T47D (cell line): ENCODE results near the gene SLC41A3.

Experiments used
- DNase-seq, 2 experiments: peaks; one replicate each; pipeline versions ENCODE4 v3.0.0 to v3.0.0-alpha.2; 2011 to 2012; ENCODE audit warnings: low read depth in 1 of 2, low spot score in 1 of 2
- JUND ChIP-seq: IDR thresholded peaks from 2 replicates; pipeline ENCODE4 v1.6.1; 2012; ENCODE audit warnings: low read depth
- in situ Hi-C: cut with HindIII; loops from 2 replicates; pipeline ENCODE4 v1.10.0; 2016; ENCODE audit warnings: low sequenced_read_pairs, low pct_unique_long_range_greater_than_20kb

SLC41A3 gene

GRCh38 chr3:126028096-126028495, 55.8 kb downstream of the SLC41A3 start:
- no peak for TF ChIP-seq JUND
- in situ Hi-C loops: no loop called here
- no peak for DNase-seq

- in situ Hi-C loops: no loop called here
- TF ChIP-seq JUND: no peak
- DNase-seq: no peak
These were observed 57.2 kb downstream of the SLC41A3 start for GRCh38 chr3:126026761-126027160.

- no peak for TF ChIP-seq JUND
- no peak for DNase-seq
- in situ Hi-C loops: no loop called here
These were observed 57.6 kb downstream of the SLC41A3 start for GRCh38 chr3:126026277-126026751.

GRCh38 chr3:126025862-126026261, 58.1 kb downstream of the SLC41A3 start:
- no peak for DNase-seq
- TF ChIP-seq JUND: no peak
- in situ Hi-C loops: no loop called here

- in situ Hi-C loops: no loop called here
- no peak for TF ChIP-seq JUND
- no peak for DNase-seq
These were observed 58.7 kb downstream of the SLC41A3 start for GRCh38 chr3:126025116-126025729.

- in situ Hi-C loops: no loop called here
- DNase-seq: no peak
- no peak for TF ChIP-seq JUND
These were observed 59.7 kb downstream of the SLC41A3 start for GRCh38 chr3:126024049-126024854.

- in situ Hi-C loops: no loop called here
- DNase-seq: no peak
- no peak for TF ChIP-seq JUND
These were observed 60.5 kb downstream of the SLC41A3 start for GRCh38 chr3:126023390-126023789.

- TF ChIP-seq JUND: no peak
- no peak for DNase-seq
- in situ Hi-C loops: no loop called here
These were observed 61.1 kb downstream of the SLC41A3 start for GRCh38 chr3:126022741-126023359.

- TF ChIP-seq JUND: no peak
- in situ Hi-C loops: no loop called here
- no peak for DNase-seq
These were observed 62.2 kb downstream of the SLC41A3 start for GRCh38 chr3:126021702-126022101.

GRCh38 chr3:126021224-126021623, 62.7 kb downstream of the SLC41A3 start:
- in situ Hi-C loops: no loop called here
- no peak for TF ChIP-seq JUND
- DNase-seq: no peak

- no peak for TF ChIP-seq JUND
- in situ Hi-C loops: no loop called here
- no peak for DNase-seq
These were observed 64.2 kb downstream of the SLC41A3 start for GRCh38 chr3:126019683-126020082.

- DNase-seq: no peak
- no peak for TF ChIP-seq JUND
- in situ Hi-C loops: no loop called here
These were observed 64.9 kb downstream of the SLC41A3 start for GRCh38 chr3:126018995-126019394.

GRCh38 chr3:126018545-126018944, 65.4 kb downstream of the SLC41A3 start:
- DNase-seq: no peak
- in situ Hi-C loops: no loop called here
- TF ChIP-seq JUND: no peak

GRCh38 chr3:126017362-126017761, 66.6 kb downstream of the SLC41A3 start:
- in situ Hi-C loops: no loop called here
- TF ChIP-seq JUND: no peak
- DNase-seq: no peak
